ENCODE data around the gene MAD1L1. TPM values are rescaled to one million over a fixed set of nuclear protein-coding genes. Genes with fewer than 3 reads are reported as not detected.

MAD1L1 gene
- total and polyA plus RNA-seq, 7 donors: 11.7 to 17.5 (median 15.6) TPM

DNA sequence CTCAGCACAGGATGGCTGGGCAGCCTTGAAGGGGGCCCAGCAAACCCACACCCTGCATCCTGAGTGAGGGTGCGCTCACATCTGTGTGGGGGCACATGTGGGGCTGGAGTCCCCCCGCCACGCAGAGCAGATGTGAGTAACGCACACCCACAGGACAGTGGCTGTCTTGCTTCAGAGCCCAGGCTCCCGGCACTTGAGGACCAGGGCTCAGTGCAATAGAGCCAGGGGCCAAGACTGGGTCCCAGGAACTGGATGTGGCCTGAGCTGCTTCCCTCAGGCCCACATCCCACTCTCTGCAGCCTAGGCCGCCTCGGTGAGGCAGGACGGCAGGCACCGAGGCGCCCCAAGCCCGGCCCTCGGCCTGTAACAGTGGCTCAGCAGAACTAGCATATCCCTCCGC, 159.9 kb downstream of the MAD1L1 start:
- no peak for ATAC-seq
- no peak for DNase-seq
- WGBS, 3 donors: 81 to 95% (median 93%) methylated on average over 13 of the region's 13 CpGs
- Histone ChIP-seq H3K27ac (no peak overlapping the region), H3K4me3 (no peak overlapping the region), H3K4me1 (no peaks in the 10 kb centered on the region), H3K27me3 (ENCODE audit: insufficient read depth in 3 of 3, low read length in 2 of 3) (no peaks in the 10 kb centered on the region), H3K36me3 (ENCODE audit: insufficient read depth in 1 of 2, low read depth in 1 of 2) (peaks cover 0 to 7% of the 10 kb centered on the region in 2 donors), H3K9me3 (no peaks in the 10 kb centered on the region)
- intact Hi-C loops (cut with DNase I): no loop called here
- TF ChIP-seq, protein P1, sequence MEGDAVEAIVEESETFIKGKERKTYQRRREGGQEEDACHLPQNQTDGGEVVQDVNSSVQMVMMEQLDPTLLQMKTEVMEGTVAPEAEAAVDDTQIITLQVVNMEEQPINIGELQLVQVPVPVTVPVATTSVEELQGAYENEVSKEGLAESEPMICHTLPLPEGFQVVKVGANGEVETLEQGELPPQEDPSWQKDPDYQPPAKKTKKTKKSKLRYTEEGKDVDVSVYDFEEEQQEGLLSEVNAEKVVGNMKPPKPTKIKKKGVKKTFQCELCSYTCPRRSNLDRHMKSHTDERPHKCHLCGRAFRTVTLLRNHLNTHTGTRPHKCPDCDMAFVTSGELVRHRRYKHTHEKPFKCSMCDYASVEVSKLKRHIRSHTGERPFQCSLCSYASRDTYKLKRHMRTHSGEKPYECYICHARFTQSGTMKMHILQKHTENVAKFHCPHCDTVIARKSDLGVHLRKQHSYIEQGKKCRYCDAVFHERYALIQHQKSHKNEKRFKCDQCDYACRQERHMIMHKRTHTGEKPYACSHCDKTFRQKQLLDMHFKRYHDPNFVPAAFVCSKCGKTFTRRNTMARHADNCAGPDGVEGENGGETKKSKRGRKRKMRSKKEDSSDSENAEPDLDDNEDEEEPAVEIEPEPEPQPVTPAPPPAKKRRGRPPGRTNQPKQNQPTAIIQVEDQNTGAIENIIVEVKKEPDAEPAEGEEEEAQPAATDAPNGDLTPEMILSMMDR (IDR thresholded peaks at IDR 0.05): no peak

DNA sequence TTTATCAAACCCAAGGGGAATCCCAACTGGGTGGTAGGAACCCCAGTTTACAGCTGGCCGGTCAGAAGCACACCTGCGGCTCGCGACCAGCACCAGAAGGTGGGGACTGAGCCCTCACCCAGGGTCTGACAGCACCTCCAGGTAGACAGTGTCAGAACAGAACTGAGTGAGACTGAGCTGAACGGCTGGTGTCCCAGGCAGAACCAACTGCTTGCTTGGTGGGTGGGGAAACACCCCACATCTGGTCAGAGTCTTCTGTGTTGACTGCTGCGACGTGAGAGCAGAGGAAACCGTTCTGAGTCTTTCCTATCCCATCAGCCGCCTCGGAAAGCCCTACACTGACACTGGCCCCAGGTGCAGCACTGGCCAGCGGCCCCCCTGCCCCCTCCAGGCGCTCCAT, 160.7 kb downstream of the MAD1L1 start:
- WGBS, 3 donors: 90 to 93% (median 91%) methylated on average over 12 of the region's 12 CpGs
- H3K9me3 ChIP-seq: no peaks in the 10 kb centered on the region
- H3K27ac ChIP-seq: no peak overlapping the region
- peaks cover 0 to 10% of the 10 kb centered on the region in 2 donors for H3K36me3 ChIP-seq (ENCODE audit: insufficient read depth in 1 of 2, low read depth in 1 of 2)
- H3K27me3 ChIP-seq (ENCODE audit: insufficient read depth in 3 of 3, low read length in 2 of 3): no peaks in the 10 kb centered on the region
- ATAC-seq (no peak), DNase-seq (no peak)
- intact Hi-C loops (cut with DNase I): no loop called here
- H3K4me3 ChIP-seq: no peak overlapping the region
- TF ChIP-seq, protein P1 (IDR thresholded peaks at IDR 0.05): no peak
- no peaks in the 10 kb centered on the region for H3K4me1 ChIP-seq

DNA sequence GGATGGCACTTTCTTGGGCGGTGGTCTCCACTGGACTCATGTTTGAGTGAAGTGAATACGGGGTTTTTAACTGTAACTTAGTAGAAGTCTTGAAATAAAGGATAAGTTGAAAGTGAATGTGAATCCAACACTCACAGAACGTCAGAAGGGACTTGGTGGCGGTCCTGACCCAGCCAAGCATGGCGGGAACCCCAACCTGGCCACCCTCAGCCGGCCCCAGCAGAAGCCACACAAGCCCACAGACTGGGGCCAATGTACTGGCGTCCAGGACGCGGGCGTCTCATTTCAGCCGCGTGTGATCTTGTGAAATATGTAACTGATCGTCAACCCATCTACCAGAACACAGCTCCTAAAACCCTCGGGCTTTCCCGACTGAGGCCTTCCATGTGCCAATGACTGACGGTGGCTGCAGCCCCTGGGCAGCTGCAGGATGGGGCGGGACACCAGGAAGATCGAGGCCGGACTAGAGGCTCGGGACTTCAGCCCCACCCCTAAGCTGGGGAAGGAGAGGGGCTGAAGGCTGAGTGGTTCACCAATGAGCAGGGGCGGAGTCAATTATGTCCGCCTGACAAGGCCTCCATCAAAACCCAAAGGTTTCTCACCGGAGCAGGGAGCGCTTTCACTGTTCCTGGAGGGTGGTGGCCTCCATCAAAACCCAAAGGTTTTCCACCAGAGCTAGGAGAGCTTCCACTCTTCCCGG, 161.5 kb downstream of the MAD1L1 start:
- TF ChIP-seq, protein P1 (IDR thresholded peaks at IDR 0.05): no peak

DNA sequence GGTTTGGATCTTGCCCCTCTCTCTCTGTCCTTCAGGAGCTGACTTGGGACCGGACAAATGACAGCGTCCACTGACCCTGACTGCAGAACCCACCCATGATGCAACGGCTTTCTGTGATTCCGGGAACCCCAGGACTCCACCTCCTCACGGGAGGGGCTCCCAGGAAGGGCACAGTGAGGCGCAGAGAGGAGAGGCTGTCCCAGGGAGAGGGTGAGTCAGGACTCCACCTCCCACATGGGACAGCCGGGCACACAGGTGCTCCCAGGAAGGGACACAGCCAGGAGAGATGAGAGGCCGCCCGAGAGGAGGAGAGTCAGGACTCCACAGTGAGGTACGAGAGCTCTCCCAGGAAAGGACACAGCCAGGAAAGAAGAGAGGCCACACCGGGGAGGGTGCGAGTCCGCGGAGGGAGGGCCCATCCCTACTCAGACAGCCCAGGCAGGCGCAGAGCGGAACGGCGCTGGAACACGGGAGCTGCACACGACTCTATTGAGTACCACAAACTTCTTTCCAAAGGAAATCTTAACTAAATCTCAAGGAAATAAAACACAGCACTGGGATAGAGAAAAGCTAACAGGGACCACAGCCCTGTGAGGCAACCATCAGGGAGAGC, 162.5 kb downstream of the MAD1L1 start:
- no peak overlapping the region for H3K27ac ChIP-seq
- no peaks in the 10 kb centered on the region for H3K9me3 ChIP-seq
- H3K4me3 ChIP-seq: no peak overlapping the region
- peaks cover 6% of the 10 kb centered on the region for H3K4me1 ChIP-seq
- intact Hi-C loops (cut with DNase I): no loop called here
- WGBS, 3 donors: 89 to 91% (median 90%) methylated on average over 20 of the region's 20 CpGs
- TF ChIP-seq, protein P1 (IDR thresholded peaks at IDR 0.05): no peak
- no peaks in the 10 kb centered on the region for H3K27me3 ChIP-seq (ENCODE audit: insufficient read depth in 3 of 3, low read length in 2 of 3)
- no peak for DNase-seq
- no peak for ATAC-seq
- H3K36me3 ChIP-seq (ENCODE audit: insufficient read depth in 1 of 2, low read depth in 1 of 2): peaks cover 0 to 10% of the 10 kb centered on the region in 2 donors

More for the DNA sequence above, 161.5 kb downstream of the MAD1L1 start:
- Histone ChIP-seq H3K4me1 (no peaks in the 10 kb centered on the region), H3K27ac (no peak overlapping the region), H3K9me3 (no peaks in the 10 kb centered on the region), H3K4me3 (no peak overlapping the region), H3K27me3 (ENCODE audit: insufficient read depth in 3 of 3, low read length in 2 of 3) (no peaks in the 10 kb centered on the region), H3K36me3 (ENCODE audit: insufficient read depth in 1 of 2, low read depth in 1 of 2) (peaks cover 0 to 10% of the 10 kb centered on the region in 2 donors)
- DNase-seq (no peak), ATAC-seq (no peak)
- WGBS, 3 donors: 92 to 95% (median 93%) methylated on average over 25 of the region's 25 CpGs
- intact Hi-C loops (cut with DNase I): no loop called here
